ENCODE results near the gene TMEM116. TPM values are rescaled to one million over a fixed set of nuclear protein-coding genes. Genes with fewer than 3 reads are reported as not detected.
"Not testable (repeated sequence)": the region's sequence is repeated elsewhere in the genome, so short reads cannot be mapped to it uniquely, and the experiment has no call there.

Gene TMEM116
- 40.0 TPM for total RNA-seq
- long read RNA-seq, partial matches to known transcripts: 1 of 10 reads
- long read RNA-seq, other reads (novel, unspliced or antisense): 8 of 10 reads

DNA sequence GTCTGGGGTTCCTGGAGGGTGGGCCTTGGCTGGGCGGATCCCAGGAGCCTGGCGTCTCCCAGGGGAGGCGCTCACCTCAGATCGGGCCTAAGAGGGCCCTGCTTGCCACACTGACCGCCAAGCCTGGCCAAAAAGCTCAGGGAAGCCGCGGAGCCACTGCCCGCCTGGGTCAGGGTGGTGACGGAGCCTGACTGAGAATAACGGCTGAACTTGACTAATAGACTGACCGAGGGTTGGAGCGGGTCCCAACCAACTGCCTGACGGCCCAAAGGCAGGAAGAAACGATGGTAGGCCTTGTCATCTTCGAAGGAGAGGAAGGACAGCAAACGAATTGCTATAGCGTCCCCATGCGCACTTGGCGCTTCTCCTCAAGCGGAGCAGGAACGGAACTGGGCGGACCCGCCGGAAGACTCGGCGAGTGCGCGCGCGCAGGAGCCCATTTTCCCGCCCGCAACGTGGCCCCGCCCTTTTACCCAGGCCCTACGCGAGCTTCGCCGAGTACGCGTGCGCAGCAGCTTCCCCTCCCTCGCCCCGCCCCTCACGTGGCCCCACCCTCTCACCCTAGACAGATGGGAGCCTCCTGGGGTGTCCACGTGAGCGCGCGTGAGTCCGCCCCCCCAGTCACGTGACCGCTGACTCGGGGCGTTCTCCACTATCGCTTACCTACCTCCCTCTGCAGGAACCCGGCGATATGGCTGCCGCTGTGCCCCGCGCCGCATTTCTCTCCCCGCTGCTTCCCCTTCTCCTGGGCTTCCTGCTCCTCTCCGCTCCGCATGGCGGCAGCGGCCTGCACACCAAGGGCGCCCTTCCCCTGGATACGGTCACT, at the start of gene TMEM116, which contains the start of gene ERP29:
Gene TMEM116, minus strand, starts transcription at position 391 of the 826 bp plus-strand sequence. CDS start 7,895 bp downstream, outside the sequence.
Gene ERP29, plus strand, starts transcription at position 652 of the 826 bp plus-strand sequence. Its CDS starts 40 bp downstream, at position 692.
- DNase-seq (ENCODE audit: missing footprints) (peak; percentile 100), ATAC-seq (peak; percentile 93)
- intact Hi-C loops (cut with DNase I): loop anchor here (5.0 kb wide), 2 partner anchors 66 to 171 kb away; partner anchors contain the start of gene MAPKAPK5

DNA sequence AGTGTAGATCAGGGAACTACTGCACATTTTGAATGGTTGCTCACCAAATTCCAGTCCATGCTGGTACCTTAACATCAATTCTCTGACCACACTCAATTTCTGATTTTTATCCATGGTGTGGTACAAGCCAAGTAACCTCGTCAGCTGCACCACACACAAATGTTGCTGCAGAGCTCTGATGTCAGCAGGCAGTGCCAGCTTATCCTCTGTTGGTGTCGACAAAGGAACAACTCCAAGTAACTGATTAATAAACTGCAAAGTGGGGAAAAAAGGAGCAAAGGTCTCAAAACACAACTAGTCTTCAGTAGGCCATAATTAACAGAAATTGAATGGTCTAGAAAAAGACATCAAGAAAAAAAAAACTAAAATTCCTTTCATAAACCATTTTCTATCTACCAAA, 48.2 kb upstream of the TMEM116 start:
- intact Hi-C loops (cut with DNase I): no loop called here
- DNase-seq (ENCODE audit: missing footprints) (no peak), ATAC-seq (no peak)

DNA sequence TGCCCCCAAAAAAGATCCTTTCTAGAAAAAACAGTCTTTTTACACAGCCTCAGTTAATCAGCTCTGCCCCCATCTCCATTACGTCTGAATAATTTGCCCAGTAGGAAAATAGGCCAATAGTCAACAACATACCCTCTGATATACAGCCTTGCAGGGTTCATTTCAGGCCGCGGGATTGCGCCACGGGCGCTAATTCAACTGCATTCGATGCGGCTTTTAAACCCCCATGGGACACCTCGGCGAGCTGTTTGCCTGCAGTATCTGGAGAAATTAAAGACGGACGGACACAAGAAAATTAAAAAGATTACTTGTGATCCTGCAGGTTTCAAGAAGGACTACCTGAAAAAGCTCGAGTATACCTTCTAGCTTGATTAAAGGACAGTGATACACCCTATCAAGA, 36.4 kb upstream of the TMEM116 start:
- DNase-seq (ENCODE audit: missing footprints) (no peak), ATAC-seq (no peak)

DNA sequence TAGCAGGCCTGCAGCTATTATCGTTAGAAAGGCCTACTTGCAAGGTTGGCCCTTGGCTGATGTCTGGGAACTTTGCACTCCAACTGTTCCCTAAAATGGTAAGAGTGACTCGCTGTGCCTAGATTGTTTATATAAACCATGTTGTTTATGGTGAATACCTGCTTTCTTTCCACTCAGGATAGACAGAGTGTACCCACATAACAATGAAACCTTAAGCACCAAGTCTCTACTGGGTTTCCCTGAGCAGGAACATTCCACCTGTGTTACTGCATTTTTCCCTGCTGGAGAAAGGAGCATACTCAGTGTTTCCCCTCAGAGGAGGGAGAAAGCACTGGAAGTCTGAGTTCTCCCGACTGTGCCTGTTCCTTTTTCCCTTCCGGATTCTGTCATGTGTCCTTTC, 33.0 kb upstream of the TMEM116 start:
- no peak for ATAC-seq

More for the DNA sequence above, 36.4 kb upstream of the TMEM116 start:
- intact Hi-C loops (cut with DNase I): no loop called here

GRCh38 chr12:112036614-112037013, 23.6 kb upstream of the TMEM116 start:
- ATAC-seq; intact Hi-C loops (cut with DNase I): not testable (repeated sequence)

More for the DNA sequence above, 33.0 kb upstream of the TMEM116 start:
- intact Hi-C loops (cut with DNase I): no loop called here
- DNase-seq (ENCODE audit: missing footprints): no peak

GRCh38 chr12:112035219-112035785, 22.3 kb upstream of the TMEM116 start:
- intact Hi-C loops (cut with DNase I): no loop called here
- DNase-seq (ENCODE audit: missing footprints) (no peak), ATAC-seq (no peak)

More at GRCh38 chr12:112036614-112037013, 23.6 kb upstream of the TMEM116 start:
- not testable (repeated sequence) for DNase-seq (ENCODE audit: missing footprints)

DNA sequence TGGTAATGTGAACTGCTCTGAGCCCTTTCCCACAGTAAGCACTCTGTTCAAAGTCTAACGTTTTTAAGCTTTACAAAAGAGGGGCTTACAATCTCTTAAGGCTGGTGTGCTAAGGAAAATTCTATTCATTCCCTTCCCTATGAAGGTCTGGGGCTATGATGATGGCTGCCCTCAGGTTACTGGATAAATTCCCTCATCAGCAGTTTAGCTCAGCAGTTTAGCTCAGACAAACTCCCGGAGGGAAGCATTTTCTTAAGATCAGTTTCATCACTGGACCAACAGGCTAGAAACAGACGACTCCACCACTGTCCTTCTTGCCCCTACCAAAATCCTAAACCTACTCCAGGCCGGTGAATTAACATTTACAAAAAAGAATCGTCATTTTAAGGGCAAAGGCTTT, 19.3 kb upstream of the TMEM116 start:
- intact Hi-C loops (cut with DNase I): no loop called here
- no peak for ATAC-seq
- DNase-seq (ENCODE audit: missing footprints): no peak

DNA sequence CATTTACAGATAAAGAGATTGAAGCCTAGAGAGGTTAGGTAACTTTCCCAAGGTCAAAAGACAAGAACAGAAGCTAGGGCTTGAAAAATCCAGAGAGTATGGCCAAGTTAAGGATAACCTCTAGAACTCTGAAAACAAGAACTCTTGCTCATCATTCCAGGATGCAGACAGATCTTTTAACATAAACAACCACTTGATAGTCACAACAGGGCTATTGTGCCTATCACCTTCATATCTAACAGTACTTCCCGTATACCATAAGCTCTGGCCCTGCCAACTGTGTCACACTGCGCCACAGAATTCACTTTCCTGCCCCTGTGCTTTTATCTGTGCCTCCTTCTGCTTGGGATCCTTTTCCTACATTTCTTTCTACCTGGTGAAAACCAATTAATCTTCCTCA, 18.5 kb upstream of the TMEM116 start:
- ATAC-seq: no peak
- intact Hi-C loops (cut with DNase I): no loop called here
- no peak for DNase-seq (ENCODE audit: missing footprints)

DNA sequence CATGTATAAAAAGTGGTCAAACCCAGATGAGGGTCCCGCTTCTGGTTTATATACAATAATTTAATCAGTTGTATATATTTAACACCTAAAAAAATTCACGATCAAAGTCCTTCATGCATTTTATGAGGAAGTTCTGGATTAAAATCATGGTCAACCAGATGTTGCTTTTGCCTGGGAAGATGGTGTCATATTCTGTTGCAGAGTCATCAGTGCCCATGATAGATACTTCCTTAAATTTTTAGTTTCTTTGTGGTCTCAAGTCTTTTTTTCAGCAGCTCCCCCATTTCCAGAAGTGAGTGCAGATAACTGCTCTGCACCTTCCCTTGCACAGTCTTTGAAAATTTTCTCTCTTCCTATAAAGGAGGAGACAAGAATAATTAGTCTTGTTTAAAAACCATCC, 16.3 kb upstream of the TMEM116 start:
- intact Hi-C loops (cut with DNase I): no loop called here
- DNase-seq (ENCODE audit: missing footprints) (no peak), ATAC-seq (no peak)

DNA sequence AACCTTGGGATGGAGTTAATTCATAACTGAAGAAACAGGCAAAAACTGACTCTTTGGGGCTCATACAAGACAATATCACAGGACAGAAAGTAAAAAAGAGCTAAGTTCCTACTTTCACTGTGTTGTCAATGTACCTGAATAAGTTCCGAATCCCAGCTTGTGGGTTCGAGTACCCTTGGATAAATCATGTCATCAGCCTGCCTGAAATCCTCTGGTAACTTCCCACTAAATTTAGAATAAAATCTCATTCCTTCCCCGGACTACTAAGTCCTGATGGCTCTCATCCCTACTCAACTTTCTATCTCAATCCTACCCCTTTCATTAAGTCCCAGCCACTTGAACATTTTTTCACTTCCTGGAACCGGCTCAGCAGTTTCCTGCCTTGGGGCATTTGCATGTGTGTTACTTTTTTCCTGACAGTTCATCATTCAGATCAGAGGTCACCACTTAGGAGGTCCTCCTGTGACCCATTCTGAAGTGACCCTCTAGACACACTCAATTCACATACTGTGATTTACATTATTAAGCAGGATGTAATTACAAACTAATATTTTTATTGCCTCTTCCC, 12.9 kb upstream of the TMEM116 start:
- DNase-seq (ENCODE audit: missing footprints): no peak
- intact Hi-C loops (cut with DNase I): no loop called here
- no peak for ATAC-seq

- intact Hi-C loops (cut with DNase I): no loop called here
- no peak for ATAC-seq
- no peak for DNase-seq (ENCODE audit: missing footprints)
These were observed 10.9 kb upstream of the TMEM116 start for GRCh38 chr12:112023759-112024396.

DNA sequence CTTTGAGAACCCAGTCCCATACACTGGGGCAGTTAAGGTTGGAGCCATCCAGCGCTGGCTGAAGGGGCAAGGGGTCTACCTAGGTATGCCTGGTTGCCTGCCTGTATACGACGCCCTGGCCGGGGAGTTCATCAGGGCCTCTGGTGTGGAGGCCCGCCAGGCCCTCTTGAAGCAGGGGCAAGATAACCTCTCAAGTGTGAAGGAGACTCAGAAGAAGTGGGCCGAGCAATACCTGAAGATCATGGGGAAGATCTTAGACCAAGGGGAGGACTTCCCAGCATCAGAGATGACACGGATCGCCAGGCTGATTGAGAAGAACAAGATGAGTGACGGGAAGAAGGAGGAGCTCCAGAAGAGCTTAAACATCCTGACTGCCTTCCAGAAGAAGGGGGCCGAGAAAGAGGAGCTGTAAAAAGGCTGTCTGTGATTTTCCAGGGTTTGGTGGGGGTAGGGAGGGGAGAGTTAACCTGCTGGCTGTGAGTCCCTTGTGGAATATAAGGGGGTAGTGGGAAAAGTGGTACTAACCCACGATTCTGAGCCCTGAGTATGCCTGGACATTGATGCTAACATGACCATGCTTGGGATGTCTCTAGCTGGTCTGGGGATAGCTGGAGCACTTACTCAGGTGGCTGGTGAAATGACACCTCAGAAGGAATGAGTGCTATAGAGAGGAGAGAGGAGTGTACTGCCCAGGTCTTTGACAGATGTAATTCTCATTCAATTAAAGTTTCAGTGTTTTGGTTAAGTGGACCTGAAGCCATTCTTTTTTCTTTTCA, 9.5 kb upstream of the TMEM116 start:
- no peak for DNase-seq (ENCODE audit: missing footprints)
- no peak for ATAC-seq
- intact Hi-C loops (cut with DNase I): no loop called here

DNA sequence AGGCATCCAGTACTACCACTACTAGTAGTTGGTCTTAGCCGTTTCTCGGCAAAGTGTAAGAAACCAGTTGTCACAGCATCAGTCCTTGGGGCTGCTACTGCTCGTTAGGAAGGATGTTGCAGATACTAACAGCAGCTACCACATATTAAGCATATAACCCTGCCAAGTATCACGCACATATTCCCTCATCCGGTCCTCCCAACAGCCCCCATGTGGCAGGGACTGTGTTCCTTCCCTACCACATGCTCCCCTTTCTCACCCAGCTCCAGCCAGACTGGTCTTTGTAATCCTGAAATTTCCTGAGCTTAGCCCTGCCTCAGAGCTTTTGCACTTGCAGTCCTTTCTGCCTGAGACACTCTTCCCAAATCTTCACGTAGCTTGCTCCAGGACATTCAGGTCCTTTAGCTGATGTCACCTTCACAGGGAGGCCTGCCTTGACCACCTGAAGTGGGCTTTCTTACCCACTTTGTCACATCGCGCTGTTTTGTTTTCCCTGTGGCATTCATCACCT, 8.0 kb upstream of the TMEM116 start:
- no peak for DNase-seq (ENCODE audit: missing footprints)
- intact Hi-C loops (cut with DNase I): no loop called here
- no peak for ATAC-seq

DNA sequence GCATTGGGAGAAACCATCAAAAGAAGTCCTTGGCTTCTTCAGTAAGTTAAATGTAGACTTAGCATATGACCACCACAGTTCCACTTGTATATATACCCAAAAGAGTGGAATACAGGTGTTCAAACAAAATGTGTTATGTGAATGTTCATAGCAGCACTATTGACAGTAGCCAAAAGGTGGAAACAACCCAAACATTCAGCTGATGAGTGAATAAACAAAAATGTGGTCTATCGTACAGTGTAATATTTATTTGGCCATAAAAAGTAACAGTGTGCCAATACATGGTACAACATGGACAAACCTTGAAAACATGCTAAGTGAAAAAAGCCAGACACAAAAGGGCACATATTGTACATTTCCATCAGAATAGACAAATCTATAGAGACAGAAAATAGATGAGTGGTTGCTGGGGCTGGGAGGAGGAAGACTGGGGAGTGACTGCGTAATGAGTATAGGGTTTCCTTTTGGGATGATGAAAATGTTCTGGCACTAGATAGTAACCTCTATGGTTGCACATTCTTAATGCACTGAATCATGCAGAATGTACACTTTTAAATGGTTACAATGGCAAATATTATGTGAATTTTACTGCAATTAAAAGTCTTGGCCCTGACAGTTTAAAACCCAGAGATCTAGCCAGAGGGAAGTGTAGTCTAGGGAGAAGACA, 5.7 kb upstream of the TMEM116 start:
- intact Hi-C loops (cut with DNase I): no loop called here
- ATAC-seq: no peak
- DNase-seq (ENCODE audit: missing footprints): no peak

DNA sequence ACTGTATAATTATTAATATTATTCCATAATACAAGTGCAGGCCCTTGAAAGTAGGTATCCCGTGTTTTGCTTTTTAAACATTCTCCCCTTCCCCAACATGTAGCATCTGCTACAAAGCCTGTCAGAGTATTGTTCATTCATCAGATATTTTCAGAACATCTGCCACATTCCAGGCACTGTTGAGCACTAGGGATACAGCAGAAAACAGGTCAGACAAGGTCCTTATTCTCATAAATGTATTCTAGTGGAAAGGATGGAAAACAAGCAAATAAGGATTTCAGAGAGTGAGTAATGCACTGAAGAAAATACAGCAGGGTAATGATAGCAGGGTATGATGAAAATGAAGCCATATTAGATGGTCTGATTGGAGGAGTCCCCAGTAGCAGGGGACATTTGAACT, 4.1 kb upstream of the TMEM116 start:
- ATAC-seq (no peak), DNase-seq (ENCODE audit: missing footprints) (no peak)
- intact Hi-C loops (cut with DNase I): no loop called here

DNA sequence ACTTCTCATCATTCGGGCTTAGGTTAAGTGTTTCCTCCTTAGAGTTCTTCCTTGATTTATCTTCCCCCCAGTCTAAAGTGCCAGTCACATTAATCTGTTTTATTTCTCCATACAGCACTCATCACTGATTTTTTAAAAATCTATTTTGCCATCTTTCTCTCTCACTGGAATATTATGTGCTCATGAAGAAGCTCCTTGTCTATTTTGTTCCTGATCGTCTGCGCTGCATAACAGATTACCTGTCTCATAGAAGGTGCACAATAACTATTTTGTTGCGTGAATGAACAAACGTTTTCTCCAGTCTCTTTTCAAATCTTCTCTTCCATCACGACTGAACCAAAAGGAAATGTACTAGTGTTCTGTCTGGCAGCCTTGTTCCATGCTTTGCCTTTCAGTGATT, 3.0 kb upstream of the TMEM116 start:
- DNase-seq (ENCODE audit: missing footprints) (no peak), ATAC-seq (no peak)
- intact Hi-C loops (cut with DNase I): no loop called here

DNA sequence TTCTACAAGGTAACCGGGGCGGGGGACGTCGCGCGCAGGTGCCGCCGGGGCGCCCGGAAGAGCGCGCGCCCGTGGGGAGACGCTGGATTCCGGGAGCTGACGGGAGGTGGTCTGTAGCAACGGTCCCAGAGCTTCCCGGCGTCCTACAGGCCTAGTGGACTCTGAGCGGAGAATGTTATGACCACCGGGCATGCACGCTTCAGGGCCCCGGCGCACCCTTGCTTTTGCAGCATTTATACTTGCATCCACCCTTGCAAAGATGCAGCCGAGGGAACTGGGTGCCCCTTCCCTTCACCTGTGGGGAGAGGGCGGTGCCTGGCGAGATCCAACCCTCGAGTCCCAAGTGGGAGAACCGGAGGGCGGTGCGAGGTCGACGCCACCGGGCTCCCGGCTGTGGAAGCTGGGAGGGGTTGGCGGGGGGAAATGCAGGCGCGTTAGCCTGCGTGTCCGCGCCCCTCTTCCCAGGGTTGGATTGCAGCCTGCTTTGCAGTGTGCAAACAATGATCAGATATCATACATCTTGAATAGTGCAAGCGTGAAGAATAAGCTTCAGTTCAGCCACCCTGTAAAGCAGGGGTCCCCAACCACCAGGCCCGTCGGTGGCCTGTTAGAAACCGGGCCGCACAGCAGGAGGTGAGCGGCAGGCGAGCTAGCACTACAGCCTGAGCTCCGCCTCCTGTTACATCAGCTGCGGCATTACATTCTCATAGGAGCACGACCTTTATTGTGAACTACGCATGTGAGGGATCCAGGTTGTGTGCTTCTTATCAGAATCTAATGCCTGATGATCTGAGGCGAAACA, 837 bp upstream of the TMEM116 start:
- intact Hi-C loops (cut with DNase I): loop anchor here (5.0 kb wide), 2 partner anchors 67 to 172 kb away; partner anchors contain the start of gene MAPKAPK5
- peak; percentile 30 for ATAC-seq
- DNase-seq (ENCODE audit: missing footprints): peak; percentile 81

All from Right ventricle myocardium inferior (tissue), 1 donor.